Hematopoietic multipotent progenitor cell treated with erythropoietin and hydrocortisone succinate and interleukin-3 and kit ligand, for 17 days (in vitro differentiated cells): ENCODE measurements around the gene KSR1.

Experiments
- DNase-seq: peaks from one replicate; pipeline ENCODE4 v3.0.0-alpha.2; 2015; ENCODE audit warnings: low spot score

The KSR1 gene

DNA sequence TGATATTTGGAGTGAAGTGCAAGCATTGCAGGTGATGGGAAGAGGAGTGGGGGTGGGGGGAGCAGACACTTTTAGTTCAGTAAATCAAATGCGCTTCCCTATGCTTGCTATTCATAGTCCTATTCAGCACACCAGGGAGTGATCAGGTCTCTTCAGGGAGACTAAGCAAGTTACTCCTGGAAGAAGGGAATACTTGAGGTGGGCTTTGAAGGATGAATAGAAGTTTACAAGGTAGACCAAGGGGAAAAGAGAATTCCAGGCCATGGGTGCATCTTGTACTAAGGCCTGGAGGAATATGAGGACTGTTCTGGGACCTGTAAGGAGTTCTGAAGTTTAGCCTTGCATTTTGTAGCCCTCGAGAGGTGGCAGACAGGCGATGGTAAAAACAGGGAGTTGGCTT, 134.6 kb downstream of the KSR1 start:
- no peak for DNase-seq

DNA sequence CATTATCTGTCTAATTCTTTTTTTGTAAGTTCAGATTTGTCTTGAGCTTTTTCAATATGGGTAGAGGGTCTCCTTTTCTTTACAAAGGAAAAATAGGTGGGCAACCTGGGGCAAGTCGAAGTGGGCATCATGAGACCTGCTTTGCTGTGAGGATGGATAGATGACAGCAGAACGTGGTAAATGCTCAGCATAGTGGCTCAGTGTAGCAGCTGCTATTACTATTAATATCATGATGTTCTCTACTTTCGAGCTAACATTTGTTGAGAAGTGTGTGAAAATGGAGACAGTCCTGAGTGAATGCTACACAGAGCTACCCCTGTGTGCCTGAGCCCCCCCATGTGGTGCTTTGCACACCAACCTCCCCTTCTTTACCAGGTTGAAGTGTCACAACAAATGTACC, 135.7 kb downstream of the KSR1 start:
- DNase-seq: no peak

DNA sequence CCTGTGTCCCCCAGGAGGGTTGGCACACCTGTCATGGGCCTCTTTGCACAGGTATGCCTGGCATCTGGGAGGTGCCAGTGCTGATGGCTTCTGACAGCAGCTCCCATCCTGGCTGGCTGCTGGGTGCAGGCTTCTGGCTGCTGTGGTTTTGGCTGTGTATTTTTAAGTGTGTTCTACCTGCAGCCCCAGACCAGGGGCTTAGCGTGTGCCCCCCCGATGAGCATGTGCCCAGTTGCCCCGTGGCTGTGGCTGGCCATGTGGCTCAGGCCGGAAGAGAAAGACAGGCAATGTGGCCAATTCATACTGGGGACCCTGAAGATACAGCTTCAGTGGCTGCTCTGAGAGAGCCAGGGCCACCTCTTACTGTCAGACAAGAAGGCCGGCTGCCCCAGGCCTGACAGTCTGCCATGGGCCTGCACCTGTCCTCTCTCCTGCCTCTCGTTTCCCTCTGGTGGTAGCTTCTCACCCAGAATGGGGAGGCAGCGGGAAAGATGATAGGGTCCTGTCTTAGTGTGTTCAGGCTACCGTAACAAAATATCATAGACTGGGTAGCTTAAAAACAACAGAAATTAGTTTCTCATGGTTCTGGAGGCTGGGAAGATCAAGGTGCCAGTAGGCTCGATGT, 137.1 kb downstream of the KSR1 start:
- DNase-seq: no peak

DNA sequence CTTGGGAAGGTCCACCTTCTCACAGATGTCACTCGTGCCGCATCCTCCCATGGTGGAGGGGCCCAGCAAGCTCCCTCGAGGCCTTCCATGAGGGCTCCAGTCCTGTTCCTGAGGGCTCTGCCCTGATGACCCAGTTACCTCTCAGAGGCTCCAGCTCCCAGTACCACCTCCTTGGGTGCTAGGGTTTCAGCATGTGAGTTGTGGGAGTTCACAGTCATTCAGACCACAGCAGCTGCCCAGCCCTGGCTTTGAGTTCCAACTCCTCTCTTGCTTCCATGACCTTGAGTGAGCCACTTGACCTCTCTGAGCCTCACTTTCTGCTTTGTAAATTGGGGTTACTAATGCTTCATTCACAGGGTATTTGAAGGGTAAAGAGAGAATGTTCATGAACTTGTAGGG, 137.6 kb downstream of the KSR1 start:
- no peak for DNase-seq

DNA sequence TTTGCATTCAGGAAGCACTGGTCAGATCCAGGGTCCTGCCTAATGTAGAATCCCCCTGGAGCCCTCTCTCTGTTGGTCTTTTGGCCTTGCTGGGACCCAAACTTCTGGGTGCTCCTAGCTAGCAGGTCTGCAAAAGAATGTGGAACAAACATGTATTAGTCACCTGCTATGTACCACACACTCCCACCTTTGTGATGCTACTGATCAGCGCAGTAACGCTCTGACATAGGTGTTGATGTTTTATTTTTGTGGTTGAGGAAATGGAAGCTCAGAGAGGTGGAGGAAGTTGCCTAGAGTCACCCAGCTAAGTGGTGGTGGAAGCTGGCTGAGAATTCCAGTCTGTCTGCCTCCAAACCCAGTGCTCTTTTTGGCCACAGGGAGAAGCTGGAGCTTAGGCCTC, 139.0 kb downstream of the KSR1 start:
- no peak for DNase-seq

DNA sequence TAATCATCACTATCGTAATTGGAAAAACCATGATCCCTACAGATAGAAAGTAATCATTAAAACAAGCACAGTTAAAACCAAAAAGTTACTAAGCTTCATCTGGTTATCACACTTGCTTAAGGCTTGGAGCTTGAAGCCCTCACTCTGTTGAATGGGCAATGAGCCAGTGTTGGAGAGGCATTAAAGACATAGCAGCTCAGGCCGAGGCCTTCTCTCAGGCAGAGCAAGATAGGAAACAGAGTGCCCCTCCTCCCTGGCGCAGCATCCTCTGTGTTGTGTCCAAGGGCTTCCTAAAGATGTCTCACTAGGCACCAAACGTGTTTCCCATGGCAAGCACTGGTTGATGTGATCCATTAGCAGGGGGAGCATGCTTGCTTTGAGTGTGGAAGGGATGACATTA, 139.8 kb downstream of the KSR1 start:
- DNase-seq: peak; percentile 71

DNA sequence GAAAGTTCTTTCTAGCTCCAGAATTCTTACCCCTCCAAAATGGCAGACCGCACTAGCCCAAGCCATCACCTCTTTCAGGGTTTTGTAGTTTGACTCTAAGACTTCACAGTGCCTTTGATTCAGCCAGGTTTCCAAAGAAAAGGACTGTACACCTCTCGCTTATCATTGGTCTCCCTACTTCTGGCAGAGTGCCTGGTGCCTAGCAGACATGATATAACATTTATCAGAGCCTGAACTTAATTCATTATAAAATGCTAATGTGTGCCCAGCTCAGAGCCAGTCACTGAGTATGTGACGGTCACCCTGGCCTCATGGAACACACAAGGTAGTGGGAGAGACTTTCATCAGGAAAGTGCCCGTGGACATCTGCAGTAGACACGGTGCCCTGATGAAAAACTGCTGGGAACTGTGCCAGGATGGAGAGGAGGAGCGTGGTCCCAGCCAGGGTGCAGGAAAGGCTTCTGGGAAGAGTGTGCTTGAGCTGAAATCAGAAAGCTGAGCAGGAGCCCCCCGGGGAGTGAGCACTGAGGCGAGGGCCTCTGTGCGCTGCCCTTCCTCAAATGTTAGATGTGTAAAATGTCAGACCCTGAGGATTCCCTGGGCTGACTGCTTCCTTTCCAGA, 140.4 kb downstream of the KSR1 start:
- DNase-seq: peak; percentile 74

DNA sequence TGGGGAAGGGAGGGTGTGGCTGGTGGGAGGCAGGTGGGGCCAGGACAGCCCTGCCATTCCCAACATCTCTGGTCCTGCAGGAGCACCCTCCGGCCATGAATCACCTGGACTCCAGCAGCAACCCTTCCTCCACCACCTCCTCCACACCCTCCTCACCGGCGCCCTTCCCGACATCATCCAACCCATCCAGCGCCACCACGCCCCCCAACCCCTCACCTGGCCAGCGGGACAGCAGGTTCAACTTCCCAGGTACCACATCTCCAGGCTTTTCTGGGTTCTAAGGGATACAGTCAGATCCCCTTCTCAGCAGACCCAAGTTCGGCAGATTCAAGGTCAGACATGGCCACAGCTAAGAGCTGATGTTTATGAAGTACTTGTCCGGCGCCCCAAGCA, 140.9 kb downstream of the KSR1 start:
- no peak for DNase-seq

DNA sequence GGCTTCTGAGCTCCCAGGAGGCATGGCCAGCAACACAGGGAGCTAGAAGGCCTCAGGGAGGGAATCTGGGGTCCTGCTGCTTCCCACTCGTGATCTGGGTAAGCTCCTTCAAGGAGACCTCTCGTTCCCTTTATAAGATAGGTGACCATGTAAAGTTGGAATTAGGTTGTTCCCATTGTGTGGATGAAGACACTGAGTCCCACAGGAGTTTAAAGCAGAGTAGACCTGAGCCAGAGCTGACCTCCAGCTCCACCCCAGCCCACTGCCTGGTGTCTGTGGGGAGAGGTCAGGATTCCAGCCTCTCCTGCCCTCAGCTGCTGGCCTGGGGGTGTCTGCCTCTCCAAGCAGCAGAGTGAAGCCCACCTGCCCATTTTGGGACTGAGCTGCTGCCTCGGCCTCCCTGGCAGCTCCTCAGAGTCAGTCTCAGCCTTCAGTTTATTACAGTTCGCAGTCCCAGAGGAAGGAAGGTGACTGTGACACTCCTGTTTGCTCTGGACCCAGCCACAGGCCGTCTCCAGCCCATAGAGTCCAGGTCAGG, 141.6 kb downstream of the KSR1 start:
- DNase-seq: no peak

DNA sequence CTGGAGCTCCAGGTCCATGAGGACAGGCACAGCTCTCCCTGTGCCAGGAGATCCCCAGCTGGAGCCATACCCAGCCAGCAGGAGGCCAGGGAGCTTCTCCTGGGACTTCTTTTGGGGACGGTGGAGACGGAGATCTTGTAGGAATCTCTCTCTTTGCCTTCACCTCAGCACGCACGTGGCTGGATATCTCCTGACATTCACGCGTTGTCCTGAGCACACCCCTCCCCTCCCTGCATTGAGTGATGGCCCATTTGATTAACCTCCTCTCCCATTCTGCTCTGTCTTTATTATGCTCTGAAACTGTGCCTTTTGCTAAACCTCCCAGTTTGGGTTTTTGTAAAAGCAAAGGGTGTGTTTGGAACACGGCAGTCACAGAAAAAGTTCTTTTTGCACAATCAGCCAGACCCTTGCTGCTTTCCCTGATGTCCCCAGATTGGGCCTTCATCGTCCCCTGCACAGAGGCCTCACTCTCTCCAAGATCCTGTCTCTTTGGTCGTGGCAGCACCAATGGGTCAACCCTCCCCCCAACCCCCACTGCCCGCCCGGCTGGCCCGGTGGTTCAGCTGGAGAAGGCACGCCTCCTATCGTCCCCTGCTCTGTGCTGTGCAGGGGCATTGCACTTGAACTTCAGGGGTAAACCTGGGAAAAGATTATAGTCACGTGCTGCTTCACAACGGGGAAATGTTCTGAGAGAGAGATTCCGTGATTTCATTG, 142.2 kb downstream of the KSR1 start:
- no peak for DNase-seq

DNA sequence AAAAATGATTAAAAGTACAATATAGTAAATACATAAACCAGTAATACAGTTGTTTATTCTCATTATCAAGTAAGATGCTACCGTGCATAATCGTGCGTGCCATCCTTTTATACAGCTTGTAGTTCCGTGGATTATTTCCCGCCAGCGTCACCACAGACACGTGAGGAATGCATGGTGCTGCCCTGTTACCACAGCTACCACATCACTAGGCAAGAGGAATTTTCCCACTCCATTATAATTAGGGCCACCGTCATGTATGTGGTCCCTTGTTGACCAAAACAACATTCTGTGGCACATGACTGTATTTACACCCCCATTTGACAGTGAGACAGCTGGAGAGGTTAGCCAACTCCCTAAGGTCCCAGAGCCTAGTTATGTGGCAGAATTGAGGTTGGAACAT, 144.2 kb downstream of the KSR1 start:
- no peak for DNase-seq

DNA sequence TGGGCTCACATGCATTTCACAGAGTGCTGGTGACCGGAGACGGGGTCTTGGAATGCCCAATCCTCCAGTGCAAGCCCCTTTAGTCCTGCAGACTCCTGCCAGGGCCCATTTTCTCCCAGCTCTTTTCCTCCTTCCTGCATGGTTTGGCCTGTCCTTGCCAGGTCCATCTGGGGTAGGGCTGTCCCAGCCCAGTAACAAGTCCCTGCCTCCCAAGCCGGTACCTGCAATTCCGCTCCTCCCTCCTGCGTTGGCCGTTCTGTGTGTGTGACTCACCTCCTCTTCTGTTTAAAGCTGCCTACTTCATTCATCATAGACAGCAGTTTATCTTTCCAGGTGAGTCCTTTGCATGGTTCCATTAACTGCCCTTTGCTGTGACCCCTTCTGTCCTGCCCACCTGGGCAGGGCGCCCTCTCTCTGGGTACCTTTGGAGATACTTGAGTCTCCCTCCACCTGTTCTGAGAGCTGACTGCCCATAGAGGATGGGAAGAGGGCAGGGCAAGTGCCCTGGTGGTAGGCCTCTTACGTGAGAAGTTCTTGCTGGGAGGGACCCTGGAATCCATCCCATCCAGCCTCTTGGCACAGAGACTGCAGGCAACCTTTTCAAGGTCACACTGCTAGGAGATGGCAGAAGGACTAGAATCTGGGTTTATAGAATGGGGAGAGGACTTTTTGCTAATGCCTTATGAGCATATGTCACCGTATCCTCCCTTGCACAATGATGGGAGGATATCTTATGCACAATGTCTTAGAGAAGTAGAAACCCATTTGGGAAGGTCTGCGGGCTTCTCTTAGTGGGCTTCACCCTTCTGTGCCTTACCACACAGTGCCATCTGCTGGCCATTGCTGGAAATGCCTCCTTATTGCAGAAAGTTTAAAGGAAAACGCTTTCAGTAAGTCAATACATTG, 145.1 kb downstream of the KSR1 start:
- DNase-seq: peak; percentile 90

DNA sequence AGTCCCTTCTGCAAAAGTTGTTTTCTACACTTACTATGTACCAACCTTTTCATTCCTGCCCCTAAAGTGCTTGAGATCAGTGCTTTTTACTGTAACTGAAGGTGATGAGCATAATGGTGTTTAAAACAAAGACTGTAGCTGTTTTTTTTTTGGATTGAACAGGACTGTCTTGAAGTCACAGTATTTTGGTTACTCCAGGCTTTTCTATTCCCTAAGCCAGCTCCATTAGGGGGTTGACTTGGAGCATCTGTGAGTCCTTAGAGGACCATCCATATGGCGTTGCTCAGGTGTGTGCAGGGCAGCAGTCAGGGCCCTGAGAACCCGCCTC, 145.7 kb downstream of the KSR1 start:
- DNase-seq: no peak

DNA sequence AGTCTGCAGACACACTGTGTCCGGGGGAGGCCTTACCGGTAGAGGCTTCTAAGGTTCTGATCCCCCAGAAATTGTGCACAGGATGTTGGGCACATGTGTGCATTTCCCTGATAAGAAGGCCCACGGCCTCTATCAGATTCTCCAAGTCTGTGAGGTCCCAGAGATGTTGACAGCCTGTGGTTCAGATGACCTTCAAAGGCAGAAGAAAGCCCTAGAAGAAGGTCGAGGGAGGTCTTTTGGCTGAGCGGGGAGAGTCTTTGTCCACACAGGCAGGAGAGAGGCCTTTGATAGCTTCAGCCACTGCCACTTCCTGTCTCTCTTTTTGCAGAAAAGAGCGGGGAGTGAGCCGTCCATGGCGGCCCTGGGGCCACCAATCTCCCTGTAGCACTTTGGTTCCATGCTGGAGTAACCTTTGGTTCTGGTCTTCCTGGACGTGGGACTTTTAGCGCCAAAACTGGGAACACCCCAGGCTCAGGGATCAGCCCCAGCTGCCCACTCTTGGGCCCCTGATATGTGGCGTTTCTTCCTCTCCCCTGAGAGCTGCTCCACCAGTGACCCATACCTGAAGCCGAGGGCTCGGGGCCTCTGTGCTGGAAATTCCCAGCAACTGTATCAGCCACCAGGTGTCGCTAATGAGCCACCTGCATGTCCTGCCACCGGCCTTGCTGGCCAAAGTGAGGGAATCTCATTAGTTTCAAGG, 146.6 kb downstream of the KSR1 start:
- DNase-seq: peak; percentile 90

DNA sequence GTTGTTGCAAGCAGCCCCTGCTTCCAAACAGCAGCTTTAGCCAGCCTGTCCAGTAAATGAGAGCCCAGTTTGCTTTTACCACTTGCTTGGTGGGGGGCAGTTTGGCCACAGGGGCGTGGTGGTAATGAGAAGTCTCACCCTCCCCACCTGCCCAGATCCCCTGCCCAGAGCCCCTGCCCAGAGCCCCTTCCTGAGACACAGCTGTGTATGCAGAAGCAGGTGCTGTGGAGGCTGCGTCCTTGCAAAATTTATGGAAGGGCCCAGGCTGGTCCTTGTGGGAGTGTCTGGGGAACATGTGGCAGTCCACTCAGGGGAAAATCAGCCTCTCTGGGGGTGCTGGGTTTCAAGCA, 147.1 kb downstream of the KSR1 start:
- no peak for DNase-seq

DNA sequence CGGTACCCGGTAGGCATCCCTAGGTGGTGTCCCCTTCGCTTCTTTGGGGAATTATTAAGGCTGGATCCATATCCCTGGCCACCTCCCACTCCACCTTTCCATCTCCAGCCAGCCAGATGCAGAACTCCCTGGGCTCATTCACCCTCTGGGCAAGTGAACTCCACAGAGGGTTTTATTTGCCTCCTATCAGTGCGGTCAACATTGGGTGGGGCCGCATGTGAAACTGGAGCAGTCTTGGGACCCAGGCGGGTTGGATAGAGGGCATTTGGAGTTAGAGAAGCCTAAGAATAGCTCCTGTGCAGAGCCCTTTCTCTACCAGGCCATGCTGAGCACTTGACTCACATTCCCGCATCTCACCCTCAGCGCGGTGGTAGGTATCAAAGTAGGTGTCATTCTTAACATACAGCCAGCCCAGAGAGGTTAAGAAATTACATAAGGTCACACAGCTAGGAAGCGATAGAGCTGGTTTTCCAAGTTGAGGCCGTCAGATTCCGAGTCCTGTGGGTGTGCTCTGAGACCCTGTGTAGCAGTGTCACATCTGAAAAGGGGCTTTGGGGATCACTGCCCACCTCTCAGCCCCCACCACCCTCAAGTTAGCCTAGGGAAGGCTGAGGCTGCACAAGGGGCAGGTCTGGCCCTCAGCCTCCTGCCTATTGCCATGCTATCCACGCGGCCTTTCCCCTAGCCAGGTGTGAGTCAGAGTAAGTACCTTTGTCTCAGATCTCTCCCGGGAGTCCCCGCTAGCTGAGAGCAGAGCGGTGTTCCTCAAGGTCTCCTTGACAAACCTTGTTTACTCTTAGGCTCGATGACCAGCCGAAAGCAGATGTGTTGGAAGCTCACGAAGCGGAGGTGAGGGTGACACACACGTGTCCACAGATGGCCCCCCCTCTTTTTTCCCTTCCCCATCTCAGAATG, 147.9 kb downstream of the KSR1 start:
- DNase-seq: no peak

DNA sequence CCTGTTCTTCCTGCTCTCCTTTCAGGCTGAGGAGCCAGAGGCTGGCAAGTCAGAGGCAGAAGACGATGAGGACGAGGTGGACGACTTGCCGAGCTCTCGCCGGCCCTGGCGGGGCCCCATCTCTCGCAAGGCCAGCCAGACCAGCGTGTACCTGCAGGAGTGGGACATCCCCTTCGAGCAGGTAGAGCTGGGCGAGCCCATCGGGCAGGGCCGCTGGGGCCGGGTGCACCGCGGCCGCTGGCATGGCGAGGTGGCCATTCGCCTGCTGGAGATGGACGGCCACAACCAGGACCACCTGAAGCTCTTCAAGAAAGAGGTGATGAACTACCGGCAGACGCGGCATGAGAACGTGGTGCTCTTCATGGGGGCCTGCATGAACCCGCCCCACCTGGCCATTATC, 149.2 kb downstream of the KSR1 start:
- no peak for DNase-seq

DNA sequence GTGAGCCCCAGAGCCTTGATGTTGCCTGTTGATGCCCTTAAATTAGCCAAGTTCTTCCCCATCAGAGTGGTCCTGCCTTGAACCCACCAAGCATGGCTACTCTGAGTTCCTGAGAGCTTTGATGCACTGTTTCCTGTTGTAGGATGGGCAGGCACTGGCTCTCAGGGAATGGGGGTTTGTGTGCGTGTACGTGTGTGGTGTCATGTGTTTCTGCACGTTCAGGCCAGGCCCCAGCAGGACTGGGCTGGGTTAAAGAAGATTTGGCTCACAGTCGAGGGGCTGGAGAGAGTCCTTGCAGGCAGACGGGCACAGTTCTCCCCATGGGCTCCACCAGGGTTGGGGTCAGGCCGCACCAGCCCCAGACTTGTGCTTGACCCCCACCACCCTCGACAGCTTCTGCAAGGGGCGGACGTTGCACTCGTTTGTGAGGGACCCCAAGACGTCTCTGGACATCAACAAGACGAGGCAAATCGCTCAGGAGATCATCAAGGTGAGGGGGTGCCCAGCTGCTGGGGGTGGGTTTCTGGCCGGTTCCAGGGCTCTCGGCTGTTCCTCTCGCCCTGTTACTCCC, 151.4 kb downstream of the KSR1 start:
- no peak for DNase-seq

DNA sequence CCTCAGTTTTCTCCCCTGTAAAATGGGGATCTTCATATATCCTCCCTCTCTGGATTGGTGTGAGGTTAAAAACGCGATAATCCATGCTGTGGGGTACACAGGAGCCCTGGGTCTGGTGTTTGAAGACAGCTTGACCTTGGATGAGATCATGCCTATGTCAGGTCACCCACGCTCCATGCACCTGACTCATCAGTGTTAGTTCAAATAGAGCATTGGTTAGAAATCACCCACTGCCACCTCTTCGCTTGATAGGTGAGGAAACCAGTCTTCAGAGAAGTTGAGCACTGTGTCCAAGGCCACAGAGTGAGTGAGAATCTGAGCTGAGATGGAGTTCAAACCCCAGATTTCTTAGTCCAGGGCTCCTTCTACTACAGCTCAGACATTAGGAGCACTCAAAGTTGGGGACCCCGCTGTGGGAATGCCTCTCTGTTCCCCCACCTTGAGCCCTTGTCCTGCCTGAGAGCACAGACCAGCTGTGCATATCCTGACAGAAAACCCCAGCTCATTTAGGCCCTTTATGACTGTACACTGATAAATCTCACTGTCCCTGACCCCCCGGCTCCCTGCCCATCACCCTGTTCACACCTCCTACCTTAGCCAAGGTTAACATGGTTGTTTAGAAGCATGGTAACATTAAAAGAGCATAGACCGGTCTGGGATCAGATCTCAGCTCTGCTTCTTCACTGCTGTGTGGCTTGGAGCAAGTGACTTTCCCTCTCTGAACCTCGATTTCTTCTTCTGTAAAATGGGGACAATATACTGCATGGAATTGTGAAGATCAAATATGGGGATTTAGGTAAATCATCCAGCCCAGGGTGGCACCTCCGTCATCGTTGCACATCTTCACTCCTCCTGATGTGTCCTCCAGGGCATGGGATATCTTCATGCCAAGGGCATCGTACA, 152.3 kb downstream of the KSR1 start:
- no peak for DNase-seq
